Sigmoid colon (tissue), 4 donors: ENCODE data around the gene SCUBE1.

Experiments used
- EP300 ChIP-seq, 4 donors: sonication (generic); formaldehyde crosslinking; IDR thresholded peaks; one replicate each; pipeline ENCODE4 v1.6.1; 2017; ENCODE audit warnings: antibody characterized with exemption in 4 of 4
- POLR2A ChIP-seq, 2 donors: fragments of 450-650 bp; IDR thresholded peaks; one replicate each; pipeline ENCODE4 v1.6.1; 2016; ENCODE audit warnings: antibody characterized with exemption in 2 of 2, mild to moderate bottlenecking in 2 of 2, moderate library complexity in 2 of 2
- POLR2AphosphoS5 ChIP-seq, 4 donors: sonication (generic); formaldehyde crosslinking; IDR thresholded peaks; one replicate each; pipeline ENCODE4 v1.6.1; 2017; ENCODE audit warnings: antibody characterized with exemption in 4 of 4
- TF ChIP-seq, protein P1 (sequence below), 4 experiments: fragments of 450-650 bp in 3 of 4; fragments of 200-600 bp in 1 of 4; IDR thresholded peaks; one replicate each; pipeline ENCODE4 v1.5.1; 2016 to 2019; ENCODE audit warnings: antibody characterized with exemption in 4 of 4, mild to moderate bottlenecking in 3 of 4, moderate library complexity in 2 of 4

DNA sequence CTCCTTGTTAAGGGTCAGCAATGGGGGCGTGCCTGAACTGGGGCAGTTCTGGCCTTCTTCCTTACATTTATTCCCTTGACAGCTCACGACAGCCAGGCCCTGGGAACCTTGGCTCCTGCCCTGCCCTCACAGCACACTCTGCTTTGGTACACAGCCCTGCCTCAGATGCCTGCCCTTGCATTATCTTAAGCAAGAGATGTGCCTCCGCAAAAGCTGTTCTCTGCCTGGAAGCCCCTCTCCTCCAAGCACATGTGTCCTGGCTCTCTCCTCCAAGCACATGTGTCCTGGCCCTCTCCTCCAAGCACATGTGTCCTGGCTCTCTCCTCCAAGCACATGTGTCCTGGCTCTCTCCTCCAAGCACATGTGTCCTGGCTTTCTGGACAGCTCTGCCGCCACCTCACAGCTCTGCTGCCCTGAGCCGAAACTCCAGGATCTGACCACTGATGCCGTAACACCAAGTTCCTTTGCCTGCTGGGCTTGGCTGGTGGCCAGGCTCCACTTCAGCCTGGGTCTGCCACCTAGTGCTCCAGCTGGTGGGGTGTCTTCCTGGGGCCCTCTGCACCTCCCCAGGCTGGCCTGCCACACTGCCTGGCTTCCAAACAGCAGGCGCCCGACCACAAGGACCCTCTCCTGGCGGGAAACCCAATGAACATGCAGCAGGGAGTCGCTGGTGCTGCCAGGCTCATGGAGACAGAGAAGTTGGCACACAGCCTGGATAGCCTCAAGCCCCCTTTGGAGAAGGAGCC is 53.0 kb downstream of the SCUBE1 start:
- TF ChIP-seq EP300 (IDR thresholded peaks at IDR 0.05) (no peak), POLR2A (IDR thresholded peaks at IDR 0.05) (no peak), POLR2AphosphoS5 (IDR thresholded peaks at IDR 0.05) (no peak)
- TF ChIP-seq, protein P1, sequence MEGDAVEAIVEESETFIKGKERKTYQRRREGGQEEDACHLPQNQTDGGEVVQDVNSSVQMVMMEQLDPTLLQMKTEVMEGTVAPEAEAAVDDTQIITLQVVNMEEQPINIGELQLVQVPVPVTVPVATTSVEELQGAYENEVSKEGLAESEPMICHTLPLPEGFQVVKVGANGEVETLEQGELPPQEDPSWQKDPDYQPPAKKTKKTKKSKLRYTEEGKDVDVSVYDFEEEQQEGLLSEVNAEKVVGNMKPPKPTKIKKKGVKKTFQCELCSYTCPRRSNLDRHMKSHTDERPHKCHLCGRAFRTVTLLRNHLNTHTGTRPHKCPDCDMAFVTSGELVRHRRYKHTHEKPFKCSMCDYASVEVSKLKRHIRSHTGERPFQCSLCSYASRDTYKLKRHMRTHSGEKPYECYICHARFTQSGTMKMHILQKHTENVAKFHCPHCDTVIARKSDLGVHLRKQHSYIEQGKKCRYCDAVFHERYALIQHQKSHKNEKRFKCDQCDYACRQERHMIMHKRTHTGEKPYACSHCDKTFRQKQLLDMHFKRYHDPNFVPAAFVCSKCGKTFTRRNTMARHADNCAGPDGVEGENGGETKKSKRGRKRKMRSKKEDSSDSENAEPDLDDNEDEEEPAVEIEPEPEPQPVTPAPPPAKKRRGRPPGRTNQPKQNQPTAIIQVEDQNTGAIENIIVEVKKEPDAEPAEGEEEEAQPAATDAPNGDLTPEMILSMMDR (IDR thresholded peaks at IDR 0.05) = no peak
